Duodenal mucosa (tissue), 2 donors: Measurements from ENCODE around the gene KRT80.

Experiments
- H3K27ac ChIP-seq: one replicate; pipeline ENCODE4 v1.7.0; 2013; ENCODE audit warnings: low read depth, low read length
- H3K27me3 ChIP-seq, 2 donors: one replicate each; pipeline ENCODE4 v1.7.0; 2013; ENCODE audit warnings: low read length in 2 of 2, control low read depth in 1 of 2; ENCODE audit not compliant: insufficient read depth in 2 of 2, control insufficient read depth in 1 of 2
- H3K36me3 ChIP-seq, 2 donors: one replicate each; pipeline ENCODE4 v1.7.0; 2013; ENCODE audit warnings: low read length in 2 of 2, control low read depth in 1 of 2; ENCODE audit not compliant: insufficient read depth in 2 of 2, control insufficient read depth in 1 of 2
- H3K4me1 ChIP-seq, 2 donors: one replicate each; pipeline ENCODE4 v1.7.0; 2013; ENCODE audit warnings: low read length in 2 of 2, control low read depth in 1 of 2; ENCODE audit not compliant: insufficient read depth in 2 of 2, control insufficient read depth in 1 of 2
- H3K4me3 ChIP-seq, 2 donors: one replicate each; pipeline ENCODE4 v1.7.0; 2013; ENCODE audit warnings: low read length in 2 of 2, low read depth in 1 of 2
- H3K9ac ChIP-seq, 2 donors: one replicate each; pipeline ENCODE4 v1.7.0; 2013; ENCODE audit warnings: low read length in 2 of 2, low read depth in 1 of 2
- H3K9me3 ChIP-seq, 2 donors: one replicate each; pipeline ENCODE4 v1.7.0; 2013; ENCODE audit warnings: low read length in 2 of 2, control low read depth in 1 of 2; ENCODE audit not compliant: control insufficient read depth in 1 of 2

KRT80 gene

DNA sequence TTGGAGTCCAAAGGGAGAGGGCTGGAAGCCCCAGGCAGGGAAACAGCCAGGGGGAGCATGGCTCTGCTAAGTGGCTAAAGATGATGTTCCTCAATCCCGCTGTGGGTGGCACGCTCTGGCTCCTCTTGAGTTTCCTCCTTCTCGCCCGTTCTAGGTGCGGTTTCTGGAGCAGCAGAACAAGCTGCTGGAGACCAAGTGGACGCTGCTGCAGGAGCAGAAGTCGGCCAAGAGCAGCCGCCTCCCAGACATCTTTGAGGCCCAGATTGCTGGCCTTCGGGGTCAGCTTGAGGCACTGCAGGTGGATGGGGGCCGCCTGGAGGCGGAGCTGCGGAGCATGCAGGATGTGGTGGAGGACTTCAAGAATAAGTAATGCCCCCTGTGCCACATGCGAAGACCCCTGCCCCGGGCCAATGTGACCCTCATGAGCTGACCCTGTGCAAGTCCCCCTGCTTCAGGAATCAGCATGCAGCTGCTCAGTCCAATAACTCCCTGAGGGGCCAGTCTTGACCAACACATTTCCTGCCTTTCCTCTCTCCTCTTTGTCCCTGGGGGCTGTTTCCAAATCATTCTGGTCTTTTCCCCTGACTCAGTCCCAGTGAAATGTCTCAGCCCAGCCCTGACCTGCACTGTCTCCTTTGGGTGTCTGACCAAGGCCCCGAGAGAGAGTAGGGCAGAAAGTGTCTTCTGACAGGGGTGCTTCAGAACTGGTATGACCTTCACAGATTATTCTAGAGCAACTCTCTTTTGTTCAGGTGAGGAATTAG lies 43.4 kb upstream of the KRT80 start:
- Histone ChIP-seq H3K4me1 (peaks cover 18 to 35% of the 10 kb centered on the region in 2 donors), H3K36me3 (no peaks in the 10 kb centered on the region), H3K4me3 (no peak overlapping the region), H3K27ac (no peak overlapping the region), H3K27me3 (peaks cover 8 to 10% of the 10 kb centered on the region in 2 donors), H3K9ac (no peak overlapping the region), H3K9me3 (no peaks in the 10 kb centered on the region)

DNA sequence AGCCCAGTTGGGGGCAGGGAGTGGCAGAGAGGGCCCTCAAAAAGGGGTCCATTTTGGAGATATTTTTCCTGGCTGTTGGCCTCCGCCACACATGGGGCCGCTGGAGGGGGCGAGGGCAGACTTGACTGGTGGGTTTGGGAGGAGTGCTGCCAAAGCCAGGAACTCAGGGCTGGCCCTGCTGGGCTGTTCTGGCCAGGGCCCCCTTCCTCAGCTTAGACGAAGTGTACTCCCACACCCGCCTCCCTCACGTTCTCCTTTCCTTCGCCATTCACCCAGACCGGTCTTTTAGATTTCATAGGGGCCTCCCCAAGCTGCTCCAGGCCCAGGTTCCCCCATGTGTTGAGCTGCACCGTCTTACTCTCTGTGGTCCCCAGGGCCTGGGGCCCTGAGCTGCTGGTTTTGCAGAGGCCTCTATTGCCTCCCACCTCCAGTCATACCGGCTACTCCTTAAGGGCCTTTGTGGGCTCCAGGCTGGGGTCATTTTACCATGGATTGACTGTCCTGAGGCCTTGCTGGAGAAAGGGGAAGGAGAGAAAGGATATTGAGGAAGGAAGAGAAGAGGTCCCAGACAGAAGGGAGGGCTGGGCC lies 42.5 kb upstream of the KRT80 start:
- peaks cover 8 to 10% of the 10 kb centered on the region in 2 donors for H3K27me3 ChIP-seq
- H3K9me3 ChIP-seq = no peaks in the 10 kb centered on the region
- H3K27ac ChIP-seq = no peak overlapping the region
- H3K9ac ChIP-seq = no peak overlapping the region
- H3K36me3 ChIP-seq = no peaks in the 10 kb centered on the region
- peaks cover 18 to 35% of the 10 kb centered on the region in 2 donors for H3K4me1 ChIP-seq
- no peak overlapping the region for H3K4me3 ChIP-seq

DNA sequence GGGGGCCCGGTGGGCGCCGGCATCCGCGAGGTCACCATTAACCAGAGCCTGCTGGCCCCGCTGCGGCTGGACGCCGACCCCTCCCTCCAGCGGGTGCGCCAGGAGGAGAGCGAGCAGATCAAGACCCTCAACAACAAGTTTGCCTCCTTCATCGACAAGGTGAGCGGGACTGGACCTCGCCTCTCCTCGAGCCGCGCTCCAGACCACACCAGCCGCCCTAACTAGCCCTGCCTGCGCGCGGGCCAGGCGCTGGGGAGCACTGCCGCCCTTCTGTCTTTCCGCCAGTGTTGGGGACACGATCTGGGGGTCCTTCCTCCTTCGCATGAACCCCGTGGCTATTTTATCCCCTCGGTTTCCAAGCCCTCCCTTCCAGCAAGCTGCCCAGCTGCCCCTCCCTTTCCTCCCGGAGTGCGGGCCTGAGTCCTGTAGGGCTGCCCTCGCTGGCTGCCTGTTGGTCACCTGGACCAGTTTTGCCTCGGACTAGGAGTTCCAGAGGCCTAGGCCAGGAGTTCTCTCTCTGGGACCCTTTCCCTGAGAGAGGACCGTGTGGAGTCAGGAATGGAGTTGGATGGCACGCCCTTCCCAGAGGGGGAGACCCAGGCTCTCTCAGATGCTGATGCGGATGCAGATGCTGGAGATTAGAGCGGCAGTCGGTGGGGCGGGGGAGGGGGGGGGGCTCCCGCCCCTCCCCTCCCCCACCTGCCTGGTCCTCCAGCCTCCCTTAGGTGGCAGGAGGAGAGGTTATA lies 41.8 kb upstream of the KRT80 start:
- Histone ChIP-seq H3K4me1 (peaks cover 18 to 35% of the 10 kb centered on the region in 2 donors), H3K4me3 (no peak overlapping the region), H3K9me3 (no peaks in the 10 kb centered on the region), H3K27me3 (peaks cover 8 to 10% of the 10 kb centered on the region in 2 donors), H3K9ac (no peak overlapping the region), H3K36me3 (no peaks in the 10 kb centered on the region), H3K27ac (no peak overlapping the region)

DNA sequence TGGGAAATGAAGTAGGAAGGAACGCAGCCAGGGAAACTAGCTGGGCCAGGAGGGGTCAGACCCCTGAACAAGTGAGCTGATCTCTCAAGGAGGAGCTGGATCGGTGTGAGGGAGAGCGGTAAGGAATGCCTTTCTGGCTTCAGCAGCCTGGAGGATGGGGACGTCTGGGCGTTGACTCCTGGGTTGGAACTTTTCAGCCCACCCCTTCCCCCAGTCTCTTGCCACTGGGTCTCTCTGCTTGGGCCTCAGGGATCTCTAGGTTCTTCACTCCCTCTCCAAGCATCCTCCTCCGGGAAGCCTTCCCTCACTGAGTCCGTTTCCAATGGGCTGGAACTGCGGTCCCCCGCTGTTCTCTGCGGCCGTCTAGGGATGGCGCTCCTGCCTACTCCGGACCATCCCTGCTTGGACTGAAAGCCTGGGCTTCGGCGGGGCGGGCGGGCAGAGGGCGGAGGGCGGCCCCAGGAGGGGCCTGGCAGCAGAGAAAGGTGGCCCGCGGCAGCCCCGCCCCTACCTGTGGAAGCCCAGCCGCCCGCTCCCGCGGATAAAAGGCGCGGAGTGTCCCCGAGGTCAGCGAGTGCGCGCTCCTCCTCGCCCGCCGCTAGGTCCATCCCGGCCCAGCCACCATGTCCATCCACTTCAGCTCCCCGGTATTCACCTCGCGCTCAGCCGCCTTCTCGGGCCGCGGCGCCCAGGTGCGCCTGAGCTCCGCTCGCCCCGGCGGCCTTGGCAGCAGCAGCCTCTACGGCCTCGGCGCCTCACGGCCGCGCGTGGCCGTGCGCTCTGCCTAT lies 41.1 kb upstream of the KRT80 start, which contains the start of gene KRT7:
TSS of gene KRT7 (plus strand) at position 570 of the 788 bp plus-strand sequence. CDS start at position 624, 54 bp downstream.
- H3K27ac ChIP-seq = no peak within 1 kb of the TSS

DNA sequence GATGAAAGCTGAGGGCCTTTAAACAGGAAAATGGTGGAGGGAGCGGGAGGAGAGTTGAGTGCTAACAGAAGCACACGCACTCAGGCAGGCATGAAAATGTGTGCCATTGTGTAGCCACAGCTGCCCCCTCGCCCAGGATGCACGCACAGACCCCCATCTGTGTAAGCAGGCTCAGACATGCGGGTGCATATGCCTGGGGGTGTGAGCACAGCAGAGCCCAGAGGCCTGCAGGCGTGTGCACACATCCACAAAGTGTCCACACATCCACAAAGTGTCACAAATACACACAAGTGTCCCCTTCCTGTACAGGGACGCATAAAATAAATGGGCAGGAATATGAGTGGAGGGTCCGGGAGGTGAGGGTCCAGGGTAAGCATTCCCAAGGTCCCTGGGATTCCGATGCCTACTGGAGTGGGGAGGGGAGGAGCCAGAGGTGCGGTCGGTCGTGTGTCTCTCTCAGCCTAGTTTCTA lies 40.4 kb upstream of the KRT80 start:
- no peak overlapping the region for H3K4me3 ChIP-seq
- H3K27ac ChIP-seq = no peak overlapping the region
- no peak overlapping the region for H3K9ac ChIP-seq
- H3K36me3 ChIP-seq = no peaks in the 10 kb centered on the region
- H3K9me3 ChIP-seq = no peaks in the 10 kb centered on the region
- peaks cover 8 to 10% of the 10 kb centered on the region in 2 donors for H3K27me3 ChIP-seq
- H3K4me1 ChIP-seq = peaks cover 18 to 33% of the 10 kb centered on the region in 2 donors

More for the DNA sequence above, 41.1 kb upstream of the KRT80 start, which contains the start of gene KRT7:
- peaks cover 18 to 35% of the 10 kb centered on the region in 2 donors for H3K4me1 ChIP-seq
- no peak within 1 kb of the TSS for H3K4me3 ChIP-seq
- H3K9me3 ChIP-seq = no peaks in the 10 kb centered on the region
- H3K9ac ChIP-seq = no peak within 1 kb of the TSS
- H3K36me3 ChIP-seq = no peaks in the 10 kb centered on the region
- peaks cover 8 to 10% of the 10 kb centered on the region in 2 donors for H3K27me3 ChIP-seq

DNA sequence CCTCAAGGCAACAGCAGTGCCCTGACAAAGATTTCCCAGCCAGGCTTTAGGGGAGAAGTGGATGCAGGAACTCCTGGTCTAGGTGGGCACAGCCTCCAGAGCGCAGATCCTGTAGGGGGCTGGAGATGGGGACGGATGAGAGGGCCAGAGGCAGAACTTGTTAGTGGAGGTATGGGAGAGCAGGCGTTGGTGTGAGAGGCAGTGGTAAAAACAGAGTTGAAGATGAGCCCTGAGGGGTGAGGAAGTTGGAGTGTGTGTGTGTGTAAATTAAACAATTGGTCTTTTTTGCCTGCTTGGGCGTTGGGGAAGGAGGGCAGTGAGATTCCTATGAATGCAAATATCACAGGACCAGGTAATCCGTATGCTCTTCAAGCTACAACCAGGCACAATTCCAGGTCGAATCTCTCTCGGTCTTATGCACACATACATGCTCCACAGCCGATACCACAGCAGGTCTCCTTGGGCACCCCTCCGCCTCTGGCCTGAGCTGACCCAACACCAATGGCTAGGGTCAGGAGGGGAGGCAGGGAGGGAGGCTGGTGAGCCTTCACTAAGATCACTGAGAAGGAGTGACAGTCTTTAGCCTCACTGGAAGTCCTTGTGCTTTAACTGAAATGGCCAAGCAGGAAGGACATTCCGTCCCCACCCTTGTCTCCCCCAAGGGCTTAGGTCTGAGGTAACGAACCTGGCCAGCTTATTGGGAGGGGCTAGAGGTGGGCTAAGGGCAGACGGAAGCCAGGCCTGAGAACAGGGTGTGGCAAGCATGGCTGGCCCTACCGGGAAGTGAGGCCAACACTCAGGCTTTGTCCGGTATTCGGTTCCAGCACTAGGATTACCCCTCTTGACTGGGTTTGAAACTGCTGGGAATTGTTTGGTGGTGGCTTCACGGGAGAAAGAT lies 39.7 kb upstream of the KRT80 start:
- Histone ChIP-seq H3K9ac (no peak overlapping the region), H3K27ac (no peak overlapping the region), H3K36me3 (no peaks in the 10 kb centered on the region), H3K4me3 (no peak overlapping the region), H3K4me1 (peaks cover 16 to 28% of the 10 kb centered on the region in 2 donors), H3K27me3 (peaks cover 8 to 10% of the 10 kb centered on the region in 2 donors), H3K9me3 (no peaks in the 10 kb centered on the region)

DNA sequence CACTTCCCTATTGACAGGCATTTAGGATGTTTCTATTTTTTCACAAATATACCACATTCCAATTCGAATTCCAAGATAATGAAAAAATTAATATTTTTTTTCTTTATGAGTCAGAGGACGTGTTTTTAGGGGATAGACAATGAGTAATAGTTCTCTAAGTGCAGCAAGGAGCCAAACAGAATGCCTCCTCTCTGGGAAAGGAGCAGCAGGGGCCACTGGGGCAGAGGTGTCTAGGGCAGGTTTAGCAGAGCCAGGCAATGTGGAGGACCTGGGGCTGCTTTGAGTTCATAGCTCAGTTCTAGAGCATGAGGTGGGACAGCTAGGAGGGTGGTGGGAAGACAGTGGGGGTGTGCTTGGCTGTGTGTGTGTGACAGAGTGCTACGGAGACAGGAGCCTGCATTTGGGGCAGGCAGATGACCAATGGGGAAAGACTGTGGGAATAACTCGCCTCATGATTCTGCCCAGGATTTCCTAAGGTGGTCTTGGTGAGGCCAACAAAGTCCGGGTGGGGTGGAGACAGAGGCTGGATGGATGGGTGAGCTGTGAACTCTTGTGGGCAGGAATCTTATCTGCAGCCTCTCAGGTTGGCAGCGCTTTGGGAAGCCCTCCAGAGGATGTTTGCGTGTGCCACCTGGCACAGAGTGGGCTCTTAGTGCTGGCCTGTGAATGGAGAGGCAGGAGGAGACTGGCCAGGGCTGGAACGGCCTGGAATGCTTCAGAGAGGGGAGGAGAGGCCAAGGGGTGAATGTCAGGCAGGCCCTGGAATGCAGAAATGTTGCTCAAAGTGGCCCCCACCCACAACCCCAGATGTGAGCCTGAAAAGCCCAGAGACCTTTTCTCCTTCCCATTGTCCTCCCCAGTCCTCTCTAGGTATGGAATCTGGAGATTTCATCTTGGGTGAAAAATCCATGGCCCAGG lies 38.8 kb upstream of the KRT80 start:
- Histone ChIP-seq H3K27me3 (peaks cover 8 to 10% of the 10 kb centered on the region in 2 donors), H3K4me1 (peaks cover 7 to 19% of the 10 kb centered on the region in 2 donors), H3K9ac (no peak overlapping the region), H3K9me3 (no peaks in the 10 kb centered on the region), H3K27ac (no peak overlapping the region), H3K36me3 (no peaks in the 10 kb centered on the region), H3K4me3 (no peak overlapping the region)

DNA sequence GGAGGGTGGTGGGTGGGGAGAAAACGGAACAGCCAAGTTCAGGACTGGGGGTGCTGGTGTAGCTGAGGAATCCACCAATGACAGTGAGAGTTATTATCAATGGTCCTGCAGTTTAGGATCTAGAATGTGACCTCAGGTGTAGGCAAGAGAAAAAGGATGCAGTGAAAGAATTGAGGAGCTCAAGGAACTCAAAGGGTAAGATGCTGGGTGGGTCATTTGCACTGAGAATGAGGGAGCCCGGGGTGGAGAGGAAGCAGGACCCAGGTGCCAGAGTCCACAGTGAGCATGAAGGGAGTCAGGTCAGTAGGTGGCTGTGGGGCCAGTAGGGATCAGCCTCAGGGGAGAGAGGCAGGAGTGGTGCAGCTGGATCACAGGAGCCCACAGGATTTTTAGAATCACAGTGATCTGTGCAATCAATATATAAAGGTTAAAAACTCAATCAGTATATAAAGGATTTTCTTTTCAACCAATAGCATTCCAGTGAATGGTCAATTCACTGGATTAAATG lies 38.1 kb upstream of the KRT80 start:
- H3K4me3 ChIP-seq = no peak overlapping the region
- no peak overlapping the region for H3K9ac ChIP-seq
- H3K4me1 ChIP-seq = peaks cover 7 to 14% of the 10 kb centered on the region in 2 donors
- H3K27ac ChIP-seq = no peak overlapping the region
- peaks cover 8 to 10% of the 10 kb centered on the region in 2 donors for H3K27me3 ChIP-seq
- H3K36me3 ChIP-seq = no peaks in the 10 kb centered on the region
- no peaks in the 10 kb centered on the region for H3K9me3 ChIP-seq
